Muscle of leg (tissue), 11 donors: ENCODE results near the gene PPARA. TPM values are rescaled to one million over a fixed set of nuclear protein-coding genes. Genes with fewer than 3 reads are reported as not detected.

Source experiments
- DNase-seq: peaks from one replicate; pipeline ENCODE4 v3.0.0; 2013
- H3K27ac ChIP-seq: one replicate; pipeline ENCODE4 v1.5.1; 2013; ENCODE audit warnings: mild to moderate bottlenecking, low read length, control low read depth
- H3K27me3 ChIP-seq: one replicate; pipeline ENCODE4 v1.6.1; 2013; ENCODE audit warnings: low read length; ENCODE audit not compliant: control insufficient read depth, insufficient read depth
- H3K36me3 ChIP-seq: one replicate; pipeline ENCODE4 v1.6.1; 2013; ENCODE audit warnings: low read length; ENCODE audit not compliant: control insufficient read depth, insufficient read depth
- H3K4me1 ChIP-seq: one replicate; pipeline ENCODE4 v1.6.1; 2013; ENCODE audit warnings: low read length; ENCODE audit not compliant: control insufficient read depth, insufficient read depth
- H3K4me3 ChIP-seq: one replicate; pipeline ENCODE4 v1.5.1; 2013; ENCODE audit warnings: low read length, control low read depth
- H3K9me3 ChIP-seq: replicated peaks from 2 replicates; pipeline ENCODE4 v1.6.1; 2013; ENCODE audit warnings: low read depth, low read length; ENCODE audit not compliant: control insufficient read depth
- WGBS: methylation state at CpG from one replicate; pipeline ENCODE4 v1.1.5; 2013; ENCODE audit warnings: missing lambda C conversion rate; ENCODE audit not compliant: insufficient coverage; 5-methylcytosine and 5-hydroxymethylcytosine counted together
- polyA plus RNA-seq, 8 donors: library from polyadenylated mRNA; unstranded; fragments of 120-200 nt; gene quantifications; one replicate each; pipeline versions ENCODE4 v1.2.1 to v1.2.3, GENCODE V29; 2013; ENCODE audit warnings: inconsistent platforms in 1 of 8, low replicate concordance in 1 of 8; ENCODE audit not compliant: insufficient read length in 8 of 8, insufficient read depth in 1 of 8
- total RNA-seq: library from RNA; stranded (reverse); fragments of 120-200 nt; gene quantifications from one replicate; pipeline ENCODE4 v1.2.4, GENCODE V29; 2013

PPARA gene
- total and polyA plus RNA-seq, 9 donors, result 15.5 to 27.8 (median 19.6) TPM

- H3K27ac ChIP-seq, result no peak overlapping the region
- no peaks in the 10 kb centered on the region for H3K27me3 ChIP-seq
- peaks cover 32% of the 10 kb centered on the region for H3K4me1 ChIP-seq
- H3K36me3 ChIP-seq, result no peaks in the 10 kb centered on the region
- WGBS, result 78% methylated on average over 12 of the region's 14 CpGs
- no peak for DNase-seq
- H3K4me3 ChIP-seq, result no peak overlapping the region
- no peaks in the 10 kb centered on the region for H3K9me3 ChIP-seq
Measured at GRCh38 chr22:46142548-46143490, 7.5 kb upstream of the PPARA start.

DNA sequence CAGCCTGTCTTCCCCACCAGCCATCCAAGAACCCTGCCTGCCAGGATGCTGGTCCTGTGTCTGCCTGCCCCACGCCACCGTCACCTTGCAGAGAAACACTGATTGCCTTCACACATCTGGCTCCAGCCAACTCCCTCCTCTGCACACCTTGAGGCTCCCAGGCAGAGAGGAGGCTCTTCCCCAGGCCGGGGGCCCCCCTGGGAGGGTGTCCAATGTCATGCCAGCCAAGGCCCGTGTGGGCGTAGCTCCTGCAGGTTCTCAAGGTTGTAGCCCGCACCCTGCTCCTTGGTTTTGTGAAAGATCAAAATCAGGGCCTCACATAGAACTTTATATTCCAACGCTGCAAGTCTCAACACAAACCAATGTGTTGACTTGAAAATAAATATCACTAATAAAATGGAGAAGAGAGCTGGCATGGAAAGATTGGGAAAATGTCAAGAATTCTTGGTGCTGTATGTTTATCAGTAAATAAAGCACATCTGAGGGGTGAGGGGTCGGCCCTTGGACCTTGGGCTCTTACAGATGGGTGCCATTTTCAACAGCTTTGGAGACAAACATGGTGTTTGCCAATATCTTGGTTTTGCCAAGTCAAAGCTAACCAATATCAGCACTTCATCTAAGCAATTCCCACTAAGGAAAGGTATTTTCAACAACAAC lies 6.7 kb upstream of the PPARA start:
- Histone ChIP-seq H3K9me3 (no peaks in the 10 kb centered on the region), H3K27ac (no peak overlapping the region), H3K4me3 (no peak overlapping the region), H3K36me3 (no peaks in the 10 kb centered on the region), H3K4me1 (peaks cover 37% of the 10 kb centered on the region), H3K27me3 (no peaks in the 10 kb centered on the region)
- DNase-seq, result no peak
- no CpG with 5 or more reads among the region's 8 CpGs for WGBS

GRCh38 chr22:46145361-46145851 lies 4.9 kb upstream of the PPARA start:
- H3K4me3 ChIP-seq, result no peak overlapping the region
- DNase-seq, result no peak
- H3K27me3 ChIP-seq, result peaks cover 2% of the 10 kb centered on the region
- no peaks in the 10 kb centered on the region for H3K36me3 ChIP-seq
- H3K9me3 ChIP-seq, result no peaks in the 10 kb centered on the region
- H3K4me1 ChIP-seq, result peaks cover 32% of the 10 kb centered on the region
- H3K27ac ChIP-seq, result no peak overlapping the region
- WGBS, result 83% methylated on average over 9 of the region's 14 CpGs

DNA sequence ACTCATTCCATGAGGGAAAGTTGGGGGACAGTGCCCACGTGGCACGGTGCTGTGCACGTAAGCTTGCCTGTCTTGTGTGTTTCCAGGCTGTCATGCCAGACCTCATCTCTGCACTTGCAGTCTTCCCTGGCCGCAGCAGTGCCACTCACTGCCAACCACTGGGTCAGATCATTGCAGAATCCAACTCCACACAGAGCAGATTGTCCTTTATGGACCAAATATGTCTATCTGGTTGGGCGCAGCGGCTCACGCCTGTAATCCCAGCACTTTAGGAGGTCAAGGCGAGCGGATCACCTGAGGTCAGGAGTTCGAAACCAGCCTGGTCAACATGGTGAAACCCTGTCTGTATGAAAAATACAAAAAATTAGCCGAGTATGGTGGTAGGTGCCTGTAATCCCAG lies 4.4 kb upstream of the PPARA start:
- no peaks in the 10 kb centered on the region for H3K9me3 ChIP-seq
- no peak for DNase-seq
- H3K27me3 ChIP-seq, result peaks cover 2% of the 10 kb centered on the region
- H3K4me3 ChIP-seq, result no peak overlapping the region
- no peaks in the 10 kb centered on the region for H3K36me3 ChIP-seq
- 93% methylated on average over 10 of the region's 11 CpGs for WGBS
- peaks cover 32% of the 10 kb centered on the region for H3K4me1 ChIP-seq
- no peak overlapping the region for H3K27ac ChIP-seq

GRCh38 chr22:46146329-46146728 lies 4.0 kb upstream of the PPARA start:
- Histone ChIP-seq H3K4me3 (no peak overlapping the region), H3K36me3 (no peaks in the 10 kb centered on the region), H3K27ac (no peak overlapping the region), H3K4me1 (peaks cover 32% of the 10 kb centered on the region), H3K27me3 (peaks cover 2% of the 10 kb centered on the region), H3K9me3 (no peaks in the 10 kb centered on the region)
- DNase-seq, result no peak
- 88% methylated on average over 1 of the region's 4 CpGs for WGBS

DNA sequence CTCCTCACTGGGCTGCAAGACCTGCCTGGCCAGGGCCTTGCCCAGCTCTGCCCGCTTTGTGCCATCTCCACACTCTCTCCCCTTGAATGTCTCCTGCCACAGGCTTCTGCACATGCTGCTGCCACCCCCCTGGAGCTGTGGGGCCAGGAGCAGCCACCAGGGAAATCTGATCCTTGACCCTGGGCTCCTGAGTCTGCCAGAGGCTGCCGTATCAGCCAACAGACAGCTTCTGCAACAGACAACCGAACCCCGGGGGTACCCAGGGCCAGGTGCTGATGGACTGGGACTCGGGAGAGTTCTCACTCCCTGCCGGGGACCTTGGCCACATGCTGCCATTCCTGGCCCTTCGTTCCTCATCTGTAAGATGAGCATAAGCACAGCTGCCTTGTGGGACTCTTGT lies 3.3 kb upstream of the PPARA start:
- peaks cover 38% of the 10 kb centered on the region for H3K4me1 ChIP-seq
- no peak overlapping the region for H3K27ac ChIP-seq
- 51% methylated on average over 7 of the region's 7 CpGs for WGBS
- H3K9me3 ChIP-seq, result no peaks in the 10 kb centered on the region
- DNase-seq, result no peak
- H3K4me3 ChIP-seq, result no peak overlapping the region
- H3K27me3 ChIP-seq, result peaks cover 2% of the 10 kb centered on the region
- H3K36me3 ChIP-seq, result no peaks in the 10 kb centered on the region

- Histone ChIP-seq H3K27ac (no peak overlapping the region), H3K9me3 (no peaks in the 10 kb centered on the region), H3K27me3 (peaks cover 2% of the 10 kb centered on the region), H3K4me3 (no peak overlapping the region), H3K36me3 (peaks cover 5% of the 10 kb centered on the region), H3K4me1 (peaks cover 45% of the 10 kb centered on the region)
- peak; percentile 39 for DNase-seq
- WGBS, result 31% methylated on average over 18 of the region's 19 CpGs
Measured at GRCh38 chr22:46147471-46148267, 2.7 kb upstream of the PPARA start.

- no peak overlapping the region for H3K4me3 ChIP-seq
- DNase-seq, result no peak
- peaks cover 47% of the 10 kb centered on the region for H3K4me1 ChIP-seq
- H3K27ac ChIP-seq, result no peak overlapping the region
- peaks cover 11% of the 10 kb centered on the region for H3K36me3 ChIP-seq
- no peaks in the 10 kb centered on the region for H3K9me3 ChIP-seq
- WGBS, result 90% methylated on average over 2 of the region's 8 CpGs
- peaks cover 2% of the 10 kb centered on the region for H3K27me3 ChIP-seq
Measured at GRCh38 chr22:46148336-46148735, 2.0 kb upstream of the PPARA start.

- Histone ChIP-seq H3K4me1 (peaks cover 47% of the 10 kb centered on the region), H3K9me3 (no peaks in the 10 kb centered on the region), H3K36me3 (peaks cover 15% of the 10 kb centered on the region), H3K27ac (peak overlapping the region; percentile 86), H3K27me3 (peaks cover 2% of the 10 kb centered on the region), H3K4me3 (peak overlapping the region; percentile 66)
- 9% methylated on average over 7 of the region's 12 CpGs for WGBS
- DNase-seq, result no peak
Measured at GRCh38 chr22:46148816-46149511, 1.4 kb upstream of the PPARA start.
